ENCODE results near the gene IHH. TPM values are rescaled to one million over a fixed set of nuclear protein-coding genes. Genes with fewer than 3 reads are reported as not detected.
A peak's percentile ranks its signal among the peaks of the same experiment; 100 is the strongest.

IHH gene
- total RNA-seq, 1 donor from 2014 or later = not detected

- Histone ChIP-seq H3K9me3 (replicated peaks) (no peaks in the 10 kb centered on the region), H3K36me3 (no peaks in the 10 kb centered on the region), H3K4me3 (no peak overlapping the region), H3K27me3 (ENCODE audit: low read depth) (peaks cover 82% of the 10 kb centered on the region), H3K4me1 (peaks cover 41% of the 10 kb centered on the region), H3K27ac (replicated peaks) (no peak overlapping the region)
- no peak for TF ChIP-seq CTCF (IDR thresholded peaks at IDR 0.05; ENCODE audit: borderline replicate concordance)
- intact Hi-C loops (cut with micrococcal nuclease) = loop anchor here (10.0 kb wide), 1 partner anchor 63 kb away; no protein-coding TSS in a partner anchor
- no peak for DNase-seq
Measured at GRCh38 chr2:219062081-219062480, 1.4 kb upstream of the IHH start.

GRCh38 chr2:219059725-219060682 lies 717 bp downstream of the IHH start:
- intact Hi-C loops (cut with micrococcal nuclease) = loop anchor here (5.0 to 10.0 kb wide), 2 partner anchors 65 to 92 kb away; no protein-coding TSS in a partner anchor
- peak overlapping the region; percentile 55 for H3K4me3 ChIP-seq
- H3K36me3 ChIP-seq = no peaks in the 10 kb centered on the region
- H3K27me3 ChIP-seq (ENCODE audit: low read depth) = peaks cover 97% of the 10 kb centered on the region
- no peaks in the 10 kb centered on the region for H3K9me3 ChIP-seq (replicated peaks)
- peaks cover 41% of the 10 kb centered on the region for H3K4me1 ChIP-seq
- no peak for DNase-seq
- no peak for TF ChIP-seq CTCF (IDR thresholded peaks at IDR 0.05; ENCODE audit: borderline replicate concordance)
- H3K27ac ChIP-seq (replicated peaks) = no peak overlapping the region

GRCh38 chr2:219059375-219059724 lies 1.4 kb downstream of the IHH start:
- Histone ChIP-seq H3K27me3 (ENCODE audit: low read depth) (peaks cover 99% of the 10 kb centered on the region), H3K4me3 (peak overlapping the region; percentile 55)
- intact Hi-C loops (cut with micrococcal nuclease) = loop anchor here (5.0 kb wide), 1 partner anchor 93 kb away; no protein-coding TSS in a partner anchor

GRCh38 chr2:219058541-219059374 lies 2.0 kb downstream of the IHH start:
- DNase-seq = peak; percentile 50
- Histone ChIP-seq H3K9me3 (replicated peaks) (no peaks in the 10 kb centered on the region), H3K27me3 (ENCODE audit: low read depth) (peaks cover 100% of the 10 kb centered on the region), H3K36me3 (no peaks in the 10 kb centered on the region), H3K27ac (replicated peaks) (no peak overlapping the region), H3K4me3 (peak overlapping the region; percentile 55), H3K4me1 (peaks cover 41% of the 10 kb centered on the region)
- intact Hi-C loops (cut with micrococcal nuclease) = loop anchor here (5.0 kb wide), 1 partner anchor 94 kb away; no protein-coding TSS in a partner anchor
- TF ChIP-seq CTCF (IDR thresholded peaks at IDR 0.05; ENCODE audit: borderline replicate concordance) = no peak

More at GRCh38 chr2:219059375-219059724, 1.4 kb downstream of the IHH start:
- TF ChIP-seq CTCF (IDR thresholded peaks at IDR 0.05; ENCODE audit: borderline replicate concordance) = no peak
- H3K4me1 ChIP-seq = peaks cover 41% of the 10 kb centered on the region
- H3K9me3 ChIP-seq (replicated peaks) = no peaks in the 10 kb centered on the region
- no peaks in the 10 kb centered on the region for H3K36me3 ChIP-seq
- no peak overlapping the region for H3K27ac ChIP-seq (replicated peaks)
- DNase-seq = no peak
